NAMALWA (cell line): ENCODE data around the gene PATL1.
A peak's percentile ranks its signal among the peaks of the same experiment; 100 is the strongest.

ENCODE experiments used
- DNase-seq: peaks from one replicate; pipeline ENCODE4 v3.0.0-alpha.2; 2015; ENCODE audit warnings: low spot score

Gene PATL1

GRCh38 chr11:59614277-59615119 is 54.3 kb downstream of the PATL1 start:
- DNase-seq: peak; percentile 29

GRCh38 chr11:59611570-59612565 is 57.0 kb downstream of the PATL1 start:
- DNase-seq: no peak

- no peak for DNase-seq
Measured at GRCh38 chr11:59610289-59610688, 58.5 kb downstream of the PATL1 start.

- no peak for DNase-seq
Measured at GRCh38 chr11:59607703-59608454, 61.0 kb downstream of the PATL1 start.

GRCh38 chr11:59602432-59602831 is 66.4 kb downstream of the PATL1 start:
- DNase-seq: no peak

DNA sequence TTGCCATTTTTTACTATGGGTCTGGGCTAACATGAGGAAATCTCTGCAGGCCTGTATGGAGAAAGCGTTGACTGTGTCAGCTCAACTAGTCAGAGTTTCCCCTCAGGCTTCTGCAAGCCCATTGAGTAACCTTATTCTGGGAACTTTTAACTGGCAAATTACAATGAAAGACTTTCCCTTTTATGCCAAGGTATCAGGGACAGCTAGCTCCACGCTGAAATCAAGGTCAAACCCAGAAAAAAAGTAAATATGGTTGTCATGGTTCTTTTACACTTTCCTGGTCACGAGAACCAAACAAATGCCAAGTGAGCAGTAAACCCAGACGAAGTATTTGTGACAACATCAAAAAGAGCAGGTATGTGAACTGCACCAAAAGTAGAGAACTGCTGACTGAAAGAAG is 67.0 kb downstream of the PATL1 start:
- no peak for DNase-seq

DNA sequence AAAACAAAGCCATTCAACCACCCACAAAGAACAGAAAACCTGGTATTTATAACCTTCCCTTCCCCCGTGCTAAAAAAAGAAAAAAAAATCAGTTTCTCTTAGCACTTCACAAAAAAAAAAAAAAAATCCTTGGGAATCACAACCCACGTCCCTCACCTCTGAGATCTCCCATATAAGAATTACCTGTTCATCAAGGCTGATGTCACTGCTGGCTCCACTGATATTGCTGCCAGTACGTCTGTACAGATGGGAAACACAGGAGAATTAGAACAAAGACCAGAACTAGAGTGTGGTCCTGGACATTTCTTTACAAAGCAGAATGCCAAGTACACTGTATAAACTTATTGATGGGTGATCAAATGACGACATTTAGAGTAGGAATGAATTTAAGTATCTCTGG is 68.2 kb downstream of the PATL1 start:
- DNase-seq: no peak

DNA sequence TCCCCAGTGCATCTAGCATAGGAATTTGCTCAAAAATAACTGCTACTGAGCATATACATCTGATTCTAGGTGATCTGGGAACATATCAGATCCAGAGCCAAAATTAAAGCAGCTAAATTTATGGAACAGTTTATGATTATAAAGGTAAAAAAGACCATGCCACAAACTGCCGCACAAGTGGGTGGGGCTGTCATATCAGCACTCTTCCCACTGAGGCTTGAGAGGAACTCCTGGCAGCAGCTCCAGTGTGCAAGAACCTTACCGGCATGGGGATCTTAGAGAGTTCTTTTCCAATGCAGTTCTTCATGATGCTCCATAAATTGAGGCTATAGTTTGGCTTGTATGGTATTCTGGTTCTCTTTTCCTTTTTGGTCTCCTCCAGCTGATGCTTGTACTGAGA is 68.6 kb downstream of the PATL1 start:
- DNase-seq: no peak

- DNase-seq: no peak
Measured at GRCh38 chr11:59598961-59599360, 69.9 kb downstream of the PATL1 start.
